ENCODE results near the gene CALY. TPM values are rescaled to one million over a fixed set of nuclear protein-coding genes. Genes with fewer than 3 reads are reported as not detected.

The CALY gene
- total RNA-seq, 2 experiments from 2014 or later, result not detected

GRCh38 chr10:133297504-133297903, 39.2 kb downstream of the CALY start:
- no peak for DNase-seq
- intact Hi-C loops (cut with micrococcal nuclease), result no loop called here
- Mint-ChIP-seq H3K27ac (no peak overlapping the region), H3K4me3 (no peak overlapping the region), H3K36me3 (ENCODE audit: low read depth) (peaks cover 21% of the 10 kb centered on the region), H3K4me1 (ENCODE audit: low read depth) (peaks cover 4% of the 10 kb centered on the region), H3K27me3 (ENCODE audit: low read depth) (no peaks in the 10 kb centered on the region), H3K9me3 (no peaks in the 10 kb centered on the region)
- CTCF ChIA-PET, result interaction anchor here (0.5 kb wide), 1 partner anchor 294 kb away, joined by 3 read pairs; no protein-coding TSS in a partner anchor

GRCh38 chr10:133295426-133296320, 41.0 kb downstream of the CALY start:
- DNase-seq, result no peak
- no peak overlapping the region for H3K4me3 Mint-ChIP-seq
- no peaks in the 10 kb centered on the region for H3K9me3 Mint-ChIP-seq
- no peaks in the 10 kb centered on the region for H3K27me3 Mint-ChIP-seq (ENCODE audit: low read depth)
- CTCF ChIA-PET, result interaction anchor here (1.0 to 1.1 kb wide), 2 partner anchors 12 to 143 kb away, joined by 3 read pairs; no protein-coding TSS in a partner anchor
- no peak overlapping the region for H3K27ac Mint-ChIP-seq
- intact Hi-C loops (cut with micrococcal nuclease), result no loop called here
- H3K4me1 Mint-ChIP-seq (ENCODE audit: low read depth), result peaks cover 4% of the 10 kb centered on the region
- peaks cover 20% of the 10 kb centered on the region for H3K36me3 Mint-ChIP-seq (ENCODE audit: low read depth)

GRCh38 chr10:133294189-133294588, 42.5 kb downstream of the CALY start:
- no peak overlapping the region for H3K4me3 Mint-ChIP-seq
- peaks cover 19% of the 10 kb centered on the region for H3K36me3 Mint-ChIP-seq (ENCODE audit: low read depth)
- H3K27ac Mint-ChIP-seq, result no peak overlapping the region
- no peaks in the 10 kb centered on the region for H3K9me3 Mint-ChIP-seq
- CTCF ChIA-PET, result no interaction called here
- intact Hi-C loops (cut with micrococcal nuclease), result no loop called here
- DNase-seq, result no peak
- H3K27me3 Mint-ChIP-seq (ENCODE audit: low read depth), result no peaks in the 10 kb centered on the region
- H3K4me1 Mint-ChIP-seq (ENCODE audit: low read depth), result peaks cover 4% of the 10 kb centered on the region

- Mint-ChIP-seq H3K36me3 (ENCODE audit: low read depth) (peaks cover 21% of the 10 kb centered on the region), H3K4me3 (no peak overlapping the region), H3K27me3 (ENCODE audit: low read depth) (no peaks in the 10 kb centered on the region), H3K27ac (no peak overlapping the region), H3K9me3 (no peaks in the 10 kb centered on the region), H3K4me1 (ENCODE audit: low read depth) (peaks cover 4% of the 10 kb centered on the region)
- CTCF ChIA-PET, result no interaction called here
- DNase-seq, result no peak
- intact Hi-C loops (cut with micrococcal nuclease), result no loop called here
These were observed 42.9 kb downstream of the CALY start for GRCh38 chr10:133293810-133294119.

GRCh38 chr10:133292919-133293809, 43.5 kb downstream of the CALY start:
- no peaks in the 10 kb centered on the region for H3K27me3 Mint-ChIP-seq (ENCODE audit: low read depth)
- no peak overlapping the region for H3K4me3 Mint-ChIP-seq
- H3K9me3 Mint-ChIP-seq, result no peaks in the 10 kb centered on the region
- peaks cover 4% of the 10 kb centered on the region for H3K4me1 Mint-ChIP-seq (ENCODE audit: low read depth)
- intact Hi-C loops (cut with micrococcal nuclease), result no loop called here
- H3K27ac Mint-ChIP-seq, result no peak overlapping the region
- CTCF ChIA-PET, result no interaction called here
- DNase-seq, result no peak
- H3K36me3 Mint-ChIP-seq (ENCODE audit: low read depth), result peaks cover 19% of the 10 kb centered on the region

GRCh38 chr10:133289761-133290160, 46.9 kb downstream of the CALY start:
- DNase-seq, result no peak
- CTCF ChIA-PET, result no interaction called here
- Mint-ChIP-seq H3K4me1 (ENCODE audit: low read depth) (peaks cover 4% of the 10 kb centered on the region), H3K9me3 (no peaks in the 10 kb centered on the region), H3K36me3 (ENCODE audit: low read depth) (peaks cover 31% of the 10 kb centered on the region), H3K4me3 (no peak overlapping the region), H3K27me3 (ENCODE audit: low read depth) (no peaks in the 10 kb centered on the region), H3K27ac (no peak overlapping the region)
- intact Hi-C loops (cut with micrococcal nuclease), result no loop called here

- Mint-ChIP-seq H3K9me3 (no peaks in the 10 kb centered on the region), H3K27ac (no peak overlapping the region), H3K27me3 (ENCODE audit: low read depth) (no peaks in the 10 kb centered on the region), H3K4me3 (no peak overlapping the region), H3K4me1 (ENCODE audit: low read depth) (no peaks in the 10 kb centered on the region), H3K36me3 (ENCODE audit: low read depth) (peaks cover 32% of the 10 kb centered on the region)
- intact Hi-C loops (cut with micrococcal nuclease), result no loop called here
- CTCF ChIA-PET, result interaction anchor here (1.0 kb wide), 1 partner anchor 40 kb away, joined by 3 read pairs; no protein-coding TSS in a partner anchor
- DNase-seq, result no peak
These were observed 48.7 kb downstream of the CALY start for GRCh38 chr10:133287832-133288500.

- no peaks in the 10 kb centered on the region for H3K9me3 Mint-ChIP-seq
- no peaks in the 10 kb centered on the region for H3K4me1 Mint-ChIP-seq (ENCODE audit: low read depth)
- H3K4me3 Mint-ChIP-seq, result no peak overlapping the region
- no peaks in the 10 kb centered on the region for H3K27me3 Mint-ChIP-seq (ENCODE audit: low read depth)
- H3K27ac Mint-ChIP-seq, result no peak overlapping the region
- CTCF ChIA-PET, result no interaction called here
- intact Hi-C loops (cut with micrococcal nuclease), result no loop called here
- DNase-seq, result no peak
- H3K36me3 Mint-ChIP-seq (ENCODE audit: low read depth), result peaks cover 33% of the 10 kb centered on the region
These were observed 50.3 kb downstream of the CALY start for GRCh38 chr10:133286366-133286765.

GRCh38 chr10:133285217-133285616, 51.5 kb downstream of the CALY start:
- CTCF ChIA-PET, result no interaction called here
- Mint-ChIP-seq H3K27me3 (ENCODE audit: low read depth) (no peaks in the 10 kb centered on the region), H3K27ac (no peak overlapping the region), H3K4me1 (ENCODE audit: low read depth) (no peaks in the 10 kb centered on the region), H3K9me3 (no peaks in the 10 kb centered on the region), H3K4me3 (no peak overlapping the region), H3K36me3 (ENCODE audit: low read depth) (peaks cover 31% of the 10 kb centered on the region)
- intact Hi-C loops (cut with micrococcal nuclease), result no loop called here
- DNase-seq, result no peak

- CTCF ChIA-PET, result no interaction called here
- H3K4me3 Mint-ChIP-seq, result no peak overlapping the region
- peaks cover 29% of the 10 kb centered on the region for H3K36me3 Mint-ChIP-seq (ENCODE audit: low read depth)
- no peaks in the 10 kb centered on the region for H3K9me3 Mint-ChIP-seq
- H3K27ac Mint-ChIP-seq, result no peak overlapping the region
- no peak for DNase-seq
- intact Hi-C loops (cut with micrococcal nuclease), result no loop called here
- peaks cover 4% of the 10 kb centered on the region for H3K4me1 Mint-ChIP-seq (ENCODE audit: low read depth)
- H3K27me3 Mint-ChIP-seq (ENCODE audit: low read depth), result no peaks in the 10 kb centered on the region
These were observed 52.8 kb downstream of the CALY start for GRCh38 chr10:133283931-133284330.

GRCh38 chr10:133282846-133283390, 53.8 kb downstream of the CALY start:
- intact Hi-C loops (cut with micrococcal nuclease), result no loop called here
- peaks cover 13% of the 10 kb centered on the region for H3K4me1 Mint-ChIP-seq (ENCODE audit: low read depth)
- no peak for DNase-seq
- peaks cover 25% of the 10 kb centered on the region for H3K36me3 Mint-ChIP-seq (ENCODE audit: low read depth)
- no peaks in the 10 kb centered on the region for H3K9me3 Mint-ChIP-seq
- CTCF ChIA-PET, result interaction anchor here (1.9 kb wide), 1 partner anchor 25 kb away, joined by 9 read pairs; no protein-coding TSS in a partner anchor
- H3K4me3 Mint-ChIP-seq, result no peak overlapping the region
- no peaks in the 10 kb centered on the region for H3K27me3 Mint-ChIP-seq (ENCODE audit: low read depth)
- H3K27ac Mint-ChIP-seq, result no peak overlapping the region

All from activated naive CD4-positive, alpha-beta T cell treated with anti-CD3 and anti-CD28 coated beads for 36 hours (primary cell).